Measurements from ENCODE around the gene ST8SIA5.

Gene ST8SIA5

DNA sequence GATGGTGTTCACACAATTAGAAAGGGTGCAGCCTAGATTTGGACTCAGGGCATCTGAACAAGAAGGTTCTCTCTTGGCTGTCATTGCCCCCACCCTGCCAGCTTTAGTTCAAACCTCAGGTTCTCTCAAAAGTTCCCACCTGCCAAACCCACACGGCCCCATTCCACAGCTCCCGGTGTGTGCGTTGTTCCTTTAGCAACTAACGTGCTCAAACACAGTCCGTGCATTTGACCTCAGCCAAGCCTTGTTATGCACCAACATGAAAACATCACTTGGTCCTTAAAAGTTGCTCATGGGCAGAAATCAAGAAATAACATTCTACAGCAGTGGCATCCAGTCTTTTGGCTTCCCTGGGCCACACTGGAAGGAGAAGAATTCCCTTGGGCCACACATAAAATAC, 131.8 kb downstream of the ST8SIA5 start:
- no peak for DNase-seq (ENCODE audit: low spot score)

DNA sequence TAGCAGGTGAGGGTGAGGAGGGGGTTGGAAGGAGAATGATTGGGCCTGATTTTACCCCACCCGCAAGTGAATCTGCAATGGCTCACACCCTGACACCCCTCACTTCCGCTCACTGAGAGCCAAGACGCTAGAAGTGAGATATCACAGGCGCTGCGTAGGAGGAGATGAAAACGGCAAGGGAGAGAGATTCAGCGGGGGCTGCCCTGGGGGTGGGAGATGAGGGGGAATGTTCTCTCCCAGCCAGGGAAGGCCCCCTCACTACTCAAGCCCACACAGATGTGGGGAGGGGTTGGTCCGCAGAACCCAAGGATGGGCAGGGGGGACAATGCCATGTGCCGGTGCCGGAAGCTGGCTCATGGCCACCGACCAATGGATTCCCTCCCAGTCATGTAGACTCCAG, 132.7 kb downstream of the ST8SIA5 start:
- no peak for DNase-seq (ENCODE audit: low spot score)

DNA sequence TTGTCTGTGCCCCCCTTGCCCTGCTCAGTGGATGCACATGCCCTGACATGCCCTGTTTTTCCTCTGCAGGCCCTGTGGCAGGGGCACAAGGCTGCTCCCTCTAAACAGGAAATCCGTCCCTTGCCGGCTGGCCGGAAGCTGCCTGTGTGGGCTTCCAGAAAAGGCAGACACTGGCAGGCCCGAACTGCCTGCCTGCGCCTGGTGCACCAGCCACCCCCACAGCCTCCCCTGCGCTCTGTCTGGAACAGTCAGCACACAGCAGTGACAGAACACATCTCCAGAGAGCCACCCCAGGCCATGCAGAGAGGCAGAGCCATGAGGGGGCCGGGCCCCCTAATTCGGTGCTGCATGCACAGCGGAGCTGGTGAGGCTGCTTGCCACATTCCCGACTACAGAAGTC, 133.3 kb downstream of the ST8SIA5 start:
- DNase-seq (ENCODE audit: low spot score) = peak; percentile 26

DNA sequence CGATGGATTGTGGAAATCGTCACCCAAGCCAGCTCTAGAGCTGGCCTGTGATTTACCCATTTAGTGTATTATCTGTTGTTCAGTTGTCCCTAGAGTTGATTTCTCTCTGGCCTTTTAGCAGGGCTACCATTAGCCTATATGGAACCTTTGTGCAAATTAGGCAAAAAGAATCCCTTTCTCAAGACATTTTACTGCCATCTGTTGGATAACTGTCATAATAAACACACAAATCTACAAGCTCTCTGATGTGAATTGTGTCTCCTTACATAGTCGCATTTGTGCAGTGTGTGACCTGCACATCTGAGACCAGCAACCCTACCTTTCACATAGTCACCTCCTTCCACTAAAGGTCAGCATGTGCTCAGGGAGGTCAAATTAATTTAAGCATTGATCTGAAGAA, 133.9 kb downstream of the ST8SIA5 start:
- DNase-seq (ENCODE audit: low spot score) = no peak

DNA sequence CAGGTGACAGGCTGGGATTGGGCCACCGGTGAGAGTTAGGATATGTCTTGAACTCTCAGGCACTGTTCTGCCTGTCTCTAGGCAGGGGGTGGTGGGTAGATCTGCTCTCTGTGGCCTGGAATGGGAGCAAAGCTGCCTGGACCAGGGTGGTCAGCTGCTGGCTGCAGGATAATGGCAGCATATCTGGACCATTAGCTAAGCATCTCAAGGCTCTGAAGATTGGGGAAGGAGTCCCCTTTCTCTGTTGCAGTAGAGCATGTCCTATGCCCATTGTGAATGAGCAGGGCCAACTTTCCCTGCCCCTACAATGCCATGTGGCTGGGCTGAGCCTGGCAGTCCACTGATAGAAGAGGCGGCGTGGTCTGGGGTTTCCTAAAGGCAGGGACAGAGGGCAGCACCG, 134.4 kb downstream of the ST8SIA5 start:
- no peak for DNase-seq (ENCODE audit: low spot score)

DNA sequence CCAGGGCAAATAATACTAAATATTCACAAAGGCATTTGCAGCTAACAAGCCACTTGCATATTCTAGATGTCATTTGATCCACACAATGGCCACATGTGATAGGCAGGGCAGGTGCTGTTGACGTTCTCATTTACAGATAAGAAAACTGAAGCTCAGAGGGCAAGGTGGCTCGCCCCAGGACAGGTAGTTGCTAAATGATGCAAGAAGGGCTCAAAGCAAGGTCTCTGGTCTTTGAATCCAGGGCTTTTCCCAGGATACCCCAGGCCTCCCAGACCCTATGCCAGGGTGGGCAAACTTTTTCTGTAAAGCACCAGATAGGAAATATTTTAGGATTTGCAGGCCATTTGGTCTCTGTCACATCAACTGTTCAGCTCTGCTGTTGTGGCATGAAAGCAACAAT, 135.0 kb downstream of the ST8SIA5 start:
- DNase-seq (ENCODE audit: low spot score) = no peak

DNA sequence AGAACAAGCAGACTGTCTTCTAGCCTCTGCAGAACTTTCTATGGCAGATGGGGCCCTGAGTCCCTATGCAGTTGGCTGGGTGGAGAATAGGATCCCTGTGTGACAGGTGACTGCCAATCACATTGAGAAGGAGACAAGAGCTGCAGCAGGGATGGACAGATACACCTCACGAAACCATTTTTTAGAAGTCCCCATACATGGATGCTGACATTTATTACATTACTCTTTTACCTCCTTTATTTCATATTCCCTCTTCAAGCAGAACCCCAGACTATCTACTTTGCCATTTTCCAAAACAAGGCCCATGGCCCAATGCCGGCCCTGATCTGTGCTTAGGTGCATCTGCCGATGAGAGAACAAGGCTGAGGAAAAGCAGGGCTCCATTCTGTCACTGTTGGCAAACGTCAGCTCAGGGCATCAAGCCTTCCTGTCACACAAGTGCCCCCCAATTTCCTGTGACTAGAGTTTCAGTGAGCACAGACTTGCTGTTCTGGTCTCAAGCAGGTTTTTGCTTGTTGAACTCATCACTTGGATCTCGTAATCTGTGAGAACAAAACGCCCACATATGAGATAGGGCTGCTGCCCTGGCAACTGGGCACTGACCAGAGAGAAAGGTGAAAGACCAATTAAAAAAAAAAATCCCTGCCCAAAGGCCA, 135.6 kb downstream of the ST8SIA5 start:
- DNase-seq (ENCODE audit: low spot score) = no peak

DNA sequence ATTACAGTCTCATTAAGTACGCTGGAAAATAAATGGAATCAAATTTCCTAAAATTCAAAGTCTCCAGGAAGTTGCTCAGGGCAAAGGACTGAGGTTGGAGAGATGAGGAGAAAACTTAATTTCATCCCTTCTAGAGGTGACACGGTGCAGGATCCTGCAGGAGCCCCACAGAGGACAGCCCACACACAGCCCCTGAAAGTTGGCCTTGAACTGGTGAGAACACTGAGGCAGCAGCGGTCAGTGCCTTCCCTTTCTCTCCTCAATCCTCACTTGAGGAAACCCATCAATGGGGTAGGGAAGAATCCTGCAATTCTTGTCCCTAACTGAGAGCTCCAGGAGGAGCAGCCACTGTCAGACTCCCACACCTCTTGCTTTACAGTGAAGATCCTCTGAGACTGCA, 137.3 kb downstream of the ST8SIA5 start:
- DNase-seq (ENCODE audit: low spot score) = no peak

Measured in iPS-NIHi11 (cell line).